Ishikawa (cell line): ENCODE measurements around the gene RIN3.

Experiments
- CEBPB ChIP-seq: IDR thresholded peaks from 2 replicates; pipeline ENCODE4 v1.6.1; 2012
- MAX ChIP-seq: IDR thresholded peaks from 2 replicates; pipeline ENCODE4 v1.6.1; 2012
- NFIC ChIP-seq: IDR thresholded peaks from 2 replicates; pipeline ENCODE4 v1.6.1; 2012
- RAD21 ChIP-seq: IDR thresholded peaks from 2 replicates; pipeline ENCODE4 v1.6.1; 2012; ENCODE audit warnings: low read depth
- REST ChIP-seq: IDR thresholded peaks from 2 replicates; pipeline ENCODE4 v1.6.1; 2012; ENCODE audit warnings: low read depth, mild to moderate bottlenecking
- TAF1 ChIP-seq: IDR thresholded peaks from 2 replicates; pipeline ENCODE4 v1.6.1; 2012; ENCODE audit warnings: low read depth, mild to moderate bottlenecking

GRCh38 chr14:92560106-92560865 is 46.7 kb downstream of the RIN3 start:
- TF ChIP-seq RAD21: no peak
- no peak for TF ChIP-seq MAX
- TF ChIP-seq NFIC: no peak
- TF ChIP-seq CEBPB: no peak
- TF ChIP-seq TAF1: no peak
- no peak for TF ChIP-seq REST
